22Rv1 (cell line): Measurements from ENCODE around the gene CNTLN.

Source experiments
- H3K27ac ChIP-seq: fragments of 450-650 bp; 2 replicates; pipeline ENCODE4 v1.5.1; 2017
- CTCF ChIP-seq: fragments of 450-650 bp; IDR thresholded peaks from 2 replicates; pipeline ENCODE4 v1.5.1; 2017; ENCODE audit warnings: mild to moderate bottlenecking
- ZFX ChIP-seq: fragments of 450-650 bp; IDR thresholded peaks from 2 replicates; pipeline ENCODE4 v1.6.1; 2017; ENCODE audit warnings: antibody characterized with exemption, borderline replicate concordance

The CNTLN gene

GRCh38 chr9:17532461-17532860 is 397.6 kb downstream of the CNTLN start:
- TF ChIP-seq ZFX (no peak), CTCF (no peak)
- H3K27ac ChIP-seq: no peak overlapping the region

GRCh38 chr9:17535176-17535575 is 400.3 kb downstream of the CNTLN start:
- H3K27ac ChIP-seq: no peak overlapping the region
- TF ChIP-seq CTCF (no peak), ZFX (no peak)

- TF ChIP-seq CTCF (no peak), ZFX (no peak)
- H3K27ac ChIP-seq: no peak overlapping the region
Observed at GRCh38 chr9:17536027-17536426, 401.2 kb downstream of the CNTLN start.

DNA sequence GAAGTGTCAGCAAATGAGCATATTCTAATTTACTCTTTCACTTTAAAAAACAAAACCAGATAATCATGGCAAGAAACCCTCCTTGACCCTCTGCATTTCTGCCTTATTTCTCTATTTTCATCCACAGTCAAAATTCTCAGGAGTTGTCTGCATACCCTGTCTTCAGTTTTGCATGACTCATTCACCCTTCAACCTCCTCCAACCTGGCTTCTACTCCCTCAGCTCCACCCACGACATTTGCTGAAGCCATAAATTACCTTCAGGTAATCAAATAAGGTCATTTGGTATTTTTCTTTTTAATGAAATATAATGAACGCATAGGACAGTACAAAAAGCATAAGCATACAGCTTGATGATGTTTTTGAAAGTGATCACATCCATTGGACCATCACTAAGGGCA is 416.2 kb downstream of the CNTLN start:
- TF ChIP-seq CTCF (no peak), ZFX (no peak)
- H3K27ac ChIP-seq: no peak overlapping the region
